ENCODE data around the gene GLRB.

DNA sequence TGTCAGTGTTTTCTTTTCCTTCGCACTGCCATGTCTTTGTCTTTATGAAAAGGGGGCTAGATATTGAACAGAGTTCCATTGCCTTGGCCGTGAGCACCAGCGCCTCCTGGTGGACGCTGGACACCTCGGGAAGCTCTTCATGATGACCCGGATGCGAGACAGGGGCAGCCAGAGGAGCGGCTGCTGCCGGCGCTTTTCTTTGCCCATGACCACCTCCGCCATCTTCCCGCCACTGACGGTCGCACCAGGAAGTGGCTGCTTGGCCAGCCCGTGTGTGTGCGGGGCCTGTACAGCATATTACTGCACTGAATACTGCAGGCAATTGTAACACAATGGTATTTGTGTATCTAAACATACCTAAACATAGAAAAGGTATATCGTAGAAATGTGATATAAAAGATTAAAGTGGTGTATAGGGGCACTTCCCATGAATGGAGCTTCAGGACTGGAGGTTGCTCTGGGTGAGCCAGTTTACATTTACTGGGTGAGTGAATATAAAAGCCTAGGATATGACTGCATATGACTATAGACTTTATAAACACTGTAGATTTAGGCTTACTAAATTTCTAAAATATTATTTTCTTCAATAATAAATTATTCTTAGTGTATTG lies 128.8 kb downstream of the GLRB start:
- TF ChIP-seq, protein P1, sequence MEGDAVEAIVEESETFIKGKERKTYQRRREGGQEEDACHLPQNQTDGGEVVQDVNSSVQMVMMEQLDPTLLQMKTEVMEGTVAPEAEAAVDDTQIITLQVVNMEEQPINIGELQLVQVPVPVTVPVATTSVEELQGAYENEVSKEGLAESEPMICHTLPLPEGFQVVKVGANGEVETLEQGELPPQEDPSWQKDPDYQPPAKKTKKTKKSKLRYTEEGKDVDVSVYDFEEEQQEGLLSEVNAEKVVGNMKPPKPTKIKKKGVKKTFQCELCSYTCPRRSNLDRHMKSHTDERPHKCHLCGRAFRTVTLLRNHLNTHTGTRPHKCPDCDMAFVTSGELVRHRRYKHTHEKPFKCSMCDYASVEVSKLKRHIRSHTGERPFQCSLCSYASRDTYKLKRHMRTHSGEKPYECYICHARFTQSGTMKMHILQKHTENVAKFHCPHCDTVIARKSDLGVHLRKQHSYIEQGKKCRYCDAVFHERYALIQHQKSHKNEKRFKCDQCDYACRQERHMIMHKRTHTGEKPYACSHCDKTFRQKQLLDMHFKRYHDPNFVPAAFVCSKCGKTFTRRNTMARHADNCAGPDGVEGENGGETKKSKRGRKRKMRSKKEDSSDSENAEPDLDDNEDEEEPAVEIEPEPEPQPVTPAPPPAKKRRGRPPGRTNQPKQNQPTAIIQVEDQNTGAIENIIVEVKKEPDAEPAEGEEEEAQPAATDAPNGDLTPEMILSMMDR (IDR thresholded peaks at IDR 0.05) = peak in 2 of 6 experiments; percentile 20 to 36
- no peak for TF ChIP-seq POLR2A (IDR thresholded peaks at IDR 0.05)

Measured in esophagus squamous epithelium (tissue), 4 donors.